Endodermal cell (in vitro differentiated cells): Measurements from ENCODE around the gene PPP1R12B. TPM values are rescaled to one million over a fixed set of nuclear protein-coding genes. Genes with fewer than 3 reads are reported as not detected.
A peak's percentile ranks its signal among the peaks of the same experiment; 100 is the strongest.
"Not testable (repeated sequence)": the region's sequence is repeated elsewhere in the genome, so short reads cannot be mapped to it uniquely, and the experiment has no call there.

ENCODE experiments used
- DNase-seq: peaks from one replicate; pipeline ENCODE4 v3.0.0-alpha.2; 2017
- H3K27ac ChIP-seq: 2 replicates; pipeline ENCODE4 v1.5.1; 2013; ENCODE audit warnings: mild to moderate bottlenecking, low read depth, low read length, moderate library complexity
- H3K27me3 ChIP-seq: 2 replicates; pipeline ENCODE4 v1.6.1; 2013; ENCODE audit warnings: mild to moderate bottlenecking, low read length, moderate library complexity; ENCODE audit not compliant: insufficient read depth, control insufficient read depth, poor library complexity, severe bottlenecking
- H3K36me3 ChIP-seq: 2 replicates; pipeline ENCODE4 v1.7.0; 2013; ENCODE audit warnings: mild to moderate bottlenecking, low read length, moderate library complexity; ENCODE audit not compliant: control insufficient read depth, insufficient read depth
- H3K4me1 ChIP-seq: one replicate; pipeline ENCODE4 v1.7.0; 2013; ENCODE audit warnings: low read length; ENCODE audit not compliant: control insufficient read depth, insufficient read depth
- H3K4me3 ChIP-seq: 2 replicates; pipeline ENCODE4 v1.5.1; 2013; ENCODE audit warnings: mild to moderate bottlenecking, low read length, moderate library complexity
- H3K9ac ChIP-seq: 2 replicates; pipeline ENCODE4 v1.6.1; 2013; ENCODE audit warnings: mild to moderate bottlenecking, low read length, moderate library complexity; ENCODE audit not compliant: poor library complexity, severe bottlenecking; ENCODE audit errors: extremely low read depth
- H3K9me3 ChIP-seq: 2 replicates; pipeline ENCODE4 v1.6.1; 2013; ENCODE audit warnings: mild to moderate bottlenecking, low read length, moderate library complexity; ENCODE audit not compliant: control insufficient read depth
- H3K27ac Mint-ChIP-seq: 2 replicates; pipeline ENCODE4 v1.8.0; 2020; ENCODE audit warnings: mixed read lengths
- H3K27me3 Mint-ChIP-seq: 2 replicates; pipeline ENCODE4 v1.8.0; 2021; ENCODE audit warnings: mild to moderate bottlenecking, mixed read lengths; ENCODE audit not compliant: insufficient read depth
- H3K36me3 Mint-ChIP-seq: 2 replicates; pipeline ENCODE4 v1.8.0; 2020; ENCODE audit warnings: low read depth, mixed read lengths
- H3K4me1 Mint-ChIP-seq: 2 replicates; pipeline ENCODE4 v1.8.0; 2020; ENCODE audit warnings: mixed read lengths
- H3K4me3 Mint-ChIP-seq: 2 replicates; pipeline ENCODE4 v1.8.0; 2020; ENCODE audit warnings: mild to moderate bottlenecking, moderate library complexity, mixed read lengths
- H3K9me3 Mint-ChIP-seq: 2 replicates; pipeline ENCODE4 v1.8.0; 2020; ENCODE audit warnings: mild to moderate bottlenecking, mixed read lengths
- WGBS, 2 experiments: methylation state at CpG; one replicate each; pipeline versions ENCODE4 v1.1.5 to v1.1.7; 2013; ENCODE audit warnings: missing lambda C conversion rate in 2 of 2, mixed read lengths in 1 of 2; ENCODE audit not compliant: insufficient coverage in 1 of 2, insufficient read length in 1 of 2; 5-methylcytosine and 5-hydroxymethylcytosine counted together
- total RNA-seq, 2 donors: library from RNA; stranded (reverse); fragmentation: NEBNext Ultra II Directional in 1 of 2; extraction: Animal tissue kit (Norgen Biotek cat#: 25700) in 1 of 2; gene quantifications; 2 replicates in 1 of 2; 3 replicates in 1 of 2; pipeline ENCODE4 v1.2.1, GENCODE V29; 2021
- TF ChIP-seq, protein P1 (sequence below): fragments of 200-600 bp; sonication (generic); conservative IDR thresholded peaks from 2 replicates; pipeline ENCODE4 v1.5.0; 2021; ENCODE audit warnings: antibody characterized with exemption, mild to moderate bottlenecking

PPP1R12B gene
- total RNA-seq, 2 donors from 2014 or later: 19.2 to 20.3 TPM

DNA sequence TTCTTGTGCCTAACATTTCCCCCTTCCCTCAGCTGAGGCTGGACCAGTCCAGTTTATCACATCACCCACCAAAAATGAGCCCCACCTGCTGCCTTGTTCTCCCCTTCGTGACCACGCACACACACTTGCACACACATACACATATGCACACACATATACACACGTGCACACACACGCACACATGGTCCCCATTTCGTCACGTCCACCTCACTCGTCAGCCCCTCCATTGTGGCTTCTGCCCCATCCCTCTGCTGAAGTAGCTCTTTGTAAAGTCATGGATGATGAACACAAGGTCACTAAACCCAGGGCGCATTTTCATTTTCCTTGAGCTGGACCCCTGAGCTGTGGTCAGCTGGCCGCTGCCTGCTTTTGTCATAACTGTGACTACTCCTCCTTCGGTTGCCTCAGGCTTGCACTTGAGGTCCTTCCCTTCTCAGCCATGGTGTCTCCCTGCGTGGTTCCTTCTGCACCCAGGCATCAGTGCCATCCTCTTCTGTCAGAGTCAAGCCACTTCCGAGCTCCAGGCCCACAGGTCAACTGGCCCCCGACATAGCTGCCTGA lies 267.9 kb downstream of the PPP1R12B start:
- H3K9ac ChIP-seq: no peak overlapping the region
- no peak overlapping the region for H3K27ac Mint-ChIP-seq
- no peaks in the 10 kb centered on the region for H3K27me3 ChIP-seq
- no peak overlapping the region for H3K4me3 ChIP-seq
- H3K36me3 Mint-ChIP-seq: peaks cover 6% of the 10 kb centered on the region
- H3K36me3 ChIP-seq: no peaks in the 10 kb centered on the region
- H3K27me3 Mint-ChIP-seq: no peaks in the 10 kb centered on the region
- DNase-seq: no peak
- no peaks in the 10 kb centered on the region for H3K9me3 ChIP-seq
- H3K9me3 Mint-ChIP-seq: peaks cover 2% of the 10 kb centered on the region
- H3K4me1 ChIP-seq: peaks cover 4% of the 10 kb centered on the region
- H3K4me3 Mint-ChIP-seq: no peak overlapping the region
- peaks cover 22% of the 10 kb centered on the region for H3K4me1 Mint-ChIP-seq
- TF ChIP-seq, protein P1, sequence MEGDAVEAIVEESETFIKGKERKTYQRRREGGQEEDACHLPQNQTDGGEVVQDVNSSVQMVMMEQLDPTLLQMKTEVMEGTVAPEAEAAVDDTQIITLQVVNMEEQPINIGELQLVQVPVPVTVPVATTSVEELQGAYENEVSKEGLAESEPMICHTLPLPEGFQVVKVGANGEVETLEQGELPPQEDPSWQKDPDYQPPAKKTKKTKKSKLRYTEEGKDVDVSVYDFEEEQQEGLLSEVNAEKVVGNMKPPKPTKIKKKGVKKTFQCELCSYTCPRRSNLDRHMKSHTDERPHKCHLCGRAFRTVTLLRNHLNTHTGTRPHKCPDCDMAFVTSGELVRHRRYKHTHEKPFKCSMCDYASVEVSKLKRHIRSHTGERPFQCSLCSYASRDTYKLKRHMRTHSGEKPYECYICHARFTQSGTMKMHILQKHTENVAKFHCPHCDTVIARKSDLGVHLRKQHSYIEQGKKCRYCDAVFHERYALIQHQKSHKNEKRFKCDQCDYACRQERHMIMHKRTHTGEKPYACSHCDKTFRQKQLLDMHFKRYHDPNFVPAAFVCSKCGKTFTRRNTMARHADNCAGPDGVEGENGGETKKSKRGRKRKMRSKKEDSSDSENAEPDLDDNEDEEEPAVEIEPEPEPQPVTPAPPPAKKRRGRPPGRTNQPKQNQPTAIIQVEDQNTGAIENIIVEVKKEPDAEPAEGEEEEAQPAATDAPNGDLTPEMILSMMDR: no peak
- no peak overlapping the region for H3K27ac ChIP-seq
- 94 to 99% methylated on average over 13 of the region's 13 CpGs for WGBS, 2 experiments

DNA sequence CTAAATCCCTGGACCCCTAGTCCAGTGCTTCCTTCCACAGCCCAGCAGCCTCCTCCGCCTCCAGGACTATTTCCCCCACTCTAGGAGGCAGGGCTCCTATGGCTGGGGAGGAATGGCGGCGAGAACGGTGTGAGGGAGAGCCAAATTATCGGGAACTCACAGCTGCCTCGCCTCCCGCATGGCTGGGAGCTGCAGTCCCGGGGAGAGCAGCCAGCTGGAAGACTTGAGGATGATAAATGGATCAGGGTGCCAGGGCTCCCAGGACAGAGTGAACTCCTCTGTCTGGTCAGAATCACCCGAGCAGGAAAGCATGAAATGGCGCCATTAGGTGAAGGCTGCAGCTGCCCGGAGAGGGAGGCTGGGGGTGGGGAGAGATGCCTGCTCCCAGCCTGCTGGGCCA lies 270.5 kb downstream of the PPP1R12B start:
- H3K27ac ChIP-seq, H3K27me3 Mint-ChIP-seq: not testable (repeated sequence)
- 83 to 97% methylated on average over 6 to 11 of the region's 11 CpGs for WGBS, 2 experiments

DNA sequence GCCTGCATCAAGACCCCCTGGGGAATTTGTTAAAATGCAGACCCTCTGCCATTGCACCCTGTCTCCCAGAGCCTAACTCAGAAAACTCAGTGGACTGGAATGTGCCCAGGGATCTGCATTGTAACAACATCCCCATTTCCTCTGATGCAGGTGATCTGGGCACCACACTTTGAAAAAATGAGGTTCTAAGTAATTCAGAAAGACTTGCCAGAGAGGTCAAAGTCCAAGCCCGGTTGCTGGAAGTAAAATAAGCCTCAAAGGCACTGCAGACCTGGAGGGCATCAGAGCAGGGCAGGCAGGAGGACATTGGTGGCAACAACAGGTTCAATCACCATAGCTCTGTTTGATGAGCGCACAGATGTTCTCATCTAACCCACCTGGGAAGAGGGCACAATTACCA lies 271.0 kb downstream of the PPP1R12B start:
- Histone ChIP-seq H3K9ac (no peak overlapping the region), H3K9me3 (no peaks in the 10 kb centered on the region), H3K4me1 (peaks cover 4% of the 10 kb centered on the region), H3K4me3 (no peak overlapping the region), H3K27ac (no peak overlapping the region), H3K36me3 (no peaks in the 10 kb centered on the region), H3K27me3 (no peaks in the 10 kb centered on the region)
- peaks cover 32% of the 10 kb centered on the region for H3K4me1 Mint-ChIP-seq
- peaks cover 2% of the 10 kb centered on the region for H3K9me3 Mint-ChIP-seq
- WGBS, 2 experiments: 96 to 100% methylated on average over 1 to 2 of the region's 2 CpGs
- TF ChIP-seq, protein P1: no peak
- no peak overlapping the region for H3K4me3 Mint-ChIP-seq
- no peak for DNase-seq
- H3K36me3 Mint-ChIP-seq: peaks cover 6% of the 10 kb centered on the region
- H3K27ac Mint-ChIP-seq: peak overlapping the region; percentile 38
- H3K27me3 Mint-ChIP-seq: no peaks in the 10 kb centered on the region

More for the DNA sequence above, 270.5 kb downstream of the PPP1R12B start:
- H3K36me3 ChIP-seq, H3K27ac Mint-ChIP-seq, H3K9ac ChIP-seq, H3K4me3 ChIP-seq, H3K4me3 Mint-ChIP-seq, H3K9me3 Mint-ChIP-seq, H3K9me3 ChIP-seq, H3K27me3 ChIP-seq, H3K36me3 Mint-ChIP-seq, H3K4me1 ChIP-seq: not testable (repeated sequence)
- peaks cover 32% of the 10 kb centered on the region for H3K4me1 Mint-ChIP-seq
- DNase-seq: peak; percentile 61

DNA sequence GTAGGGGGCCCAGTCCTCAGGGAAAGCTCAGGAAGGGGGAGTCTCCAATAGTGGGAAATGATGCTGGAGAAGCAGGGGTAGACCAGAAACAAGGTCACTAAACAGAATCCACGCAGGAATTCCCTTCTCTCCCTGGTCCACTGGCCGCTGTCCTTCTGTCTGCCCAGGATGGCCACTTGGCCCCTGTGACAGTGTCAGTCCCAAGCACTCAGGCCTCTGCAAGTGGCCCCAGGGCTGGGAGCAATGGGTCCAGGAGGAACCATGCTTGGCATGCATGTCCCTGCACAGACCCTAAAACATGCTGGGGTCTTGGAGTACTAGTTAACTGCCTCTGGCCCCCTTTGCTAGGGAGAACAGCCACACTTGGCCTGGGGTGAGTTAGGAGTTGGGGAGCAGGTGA lies 271.5 kb downstream of the PPP1R12B start:
- H3K9me3 ChIP-seq, H3K27ac Mint-ChIP-seq, H3K9me3 Mint-ChIP-seq, H3K9ac ChIP-seq, H3K36me3 Mint-ChIP-seq, H3K4me3 Mint-ChIP-seq, H3K27me3 ChIP-seq, H3K4me1 ChIP-seq, H3K27me3 Mint-ChIP-seq, H3K4me3 ChIP-seq, H3K36me3 ChIP-seq, DNase-seq, H3K27ac ChIP-seq: not testable (repeated sequence)
- peaks cover 32% of the 10 kb centered on the region for H3K4me1 Mint-ChIP-seq
- 82% methylated on average over 2 of the region's 2 CpGs; no CpG with 5 or more reads in 1 of the 2 experiments for WGBS, 2 experiments
